ENCODE measurements around the gene TMTC4.

Gene TMTC4

DNA sequence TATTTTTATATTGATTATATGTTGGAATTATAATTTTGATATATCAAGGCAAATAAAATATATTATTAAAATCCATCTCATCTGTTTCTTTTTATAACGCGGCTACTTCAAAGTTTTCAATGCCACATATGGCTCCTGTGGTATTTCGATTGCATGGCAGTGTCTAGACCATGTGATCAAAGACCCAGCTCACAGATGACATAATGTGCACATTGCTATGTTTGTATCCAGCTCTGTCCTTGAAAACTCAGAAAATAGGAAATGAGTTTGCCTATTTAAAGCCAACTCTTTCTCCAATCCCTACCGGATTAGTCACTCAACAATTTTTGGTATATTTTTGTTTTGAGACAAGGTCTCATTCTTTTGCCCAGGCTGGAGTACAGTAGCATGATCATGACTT, 26.2 kb downstream of the TMTC4 start:
- ChIA-PET POLR2A (no interaction called here), CTCF (interaction anchor here (0.9 to 2.0 kb wide), 5 partner anchors 9 to 480 kb away, joined by 3 to 8 read pairs (median 5); partner anchors contain the start of gene GGACT)
- H3K4me3 ChIP-seq (ENCODE audit: low read depth, low read length) = no peak overlapping the region
- DNase-seq (ENCODE audit: low read depth, low spot score) = no peak
- TF ChIP-seq, protein P1, sequence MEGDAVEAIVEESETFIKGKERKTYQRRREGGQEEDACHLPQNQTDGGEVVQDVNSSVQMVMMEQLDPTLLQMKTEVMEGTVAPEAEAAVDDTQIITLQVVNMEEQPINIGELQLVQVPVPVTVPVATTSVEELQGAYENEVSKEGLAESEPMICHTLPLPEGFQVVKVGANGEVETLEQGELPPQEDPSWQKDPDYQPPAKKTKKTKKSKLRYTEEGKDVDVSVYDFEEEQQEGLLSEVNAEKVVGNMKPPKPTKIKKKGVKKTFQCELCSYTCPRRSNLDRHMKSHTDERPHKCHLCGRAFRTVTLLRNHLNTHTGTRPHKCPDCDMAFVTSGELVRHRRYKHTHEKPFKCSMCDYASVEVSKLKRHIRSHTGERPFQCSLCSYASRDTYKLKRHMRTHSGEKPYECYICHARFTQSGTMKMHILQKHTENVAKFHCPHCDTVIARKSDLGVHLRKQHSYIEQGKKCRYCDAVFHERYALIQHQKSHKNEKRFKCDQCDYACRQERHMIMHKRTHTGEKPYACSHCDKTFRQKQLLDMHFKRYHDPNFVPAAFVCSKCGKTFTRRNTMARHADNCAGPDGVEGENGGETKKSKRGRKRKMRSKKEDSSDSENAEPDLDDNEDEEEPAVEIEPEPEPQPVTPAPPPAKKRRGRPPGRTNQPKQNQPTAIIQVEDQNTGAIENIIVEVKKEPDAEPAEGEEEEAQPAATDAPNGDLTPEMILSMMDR (IDR thresholded peaks at IDR 0.05; ENCODE audit: insufficient read depth, low read length, missing control alignments) = no peak

DNA sequence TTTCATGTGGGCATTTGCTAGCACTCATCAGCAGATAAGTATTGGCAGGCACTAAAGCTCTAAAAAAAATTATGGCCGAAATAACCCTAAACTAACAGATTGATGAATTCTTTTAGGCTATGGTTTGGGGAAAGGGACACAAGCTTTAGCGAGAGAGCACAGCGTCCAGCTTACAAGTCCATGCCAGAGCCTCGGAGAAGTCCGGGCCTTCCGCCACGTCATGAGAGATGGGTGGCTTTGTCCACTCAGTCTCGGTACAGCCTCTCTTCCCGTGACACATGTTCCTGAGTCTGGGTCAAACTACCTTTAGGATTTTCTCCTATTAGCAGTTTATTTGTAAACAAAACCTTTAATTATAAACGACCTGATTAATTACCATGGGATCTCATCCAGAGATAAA, 27.7 kb downstream of the TMTC4 start:
- DNase-seq (ENCODE audit: low read depth, low spot score) = no peak
- CTCF ChIA-PET = interaction anchor here (0.8 to 2.0 kb wide), 12 partner anchors 9 to 480 kb away, joined by 3 to 9 read pairs (median 4); no protein-coding TSS in a partner anchor
- POLR2A ChIA-PET = no interaction called here
- H3K4me3 ChIP-seq (ENCODE audit: low read depth, low read length) = no peak overlapping the region
- TF ChIP-seq, protein P1 (IDR thresholded peaks at IDR 0.05; ENCODE audit: insufficient read depth, low read length, missing control alignments) = no peak

DNA sequence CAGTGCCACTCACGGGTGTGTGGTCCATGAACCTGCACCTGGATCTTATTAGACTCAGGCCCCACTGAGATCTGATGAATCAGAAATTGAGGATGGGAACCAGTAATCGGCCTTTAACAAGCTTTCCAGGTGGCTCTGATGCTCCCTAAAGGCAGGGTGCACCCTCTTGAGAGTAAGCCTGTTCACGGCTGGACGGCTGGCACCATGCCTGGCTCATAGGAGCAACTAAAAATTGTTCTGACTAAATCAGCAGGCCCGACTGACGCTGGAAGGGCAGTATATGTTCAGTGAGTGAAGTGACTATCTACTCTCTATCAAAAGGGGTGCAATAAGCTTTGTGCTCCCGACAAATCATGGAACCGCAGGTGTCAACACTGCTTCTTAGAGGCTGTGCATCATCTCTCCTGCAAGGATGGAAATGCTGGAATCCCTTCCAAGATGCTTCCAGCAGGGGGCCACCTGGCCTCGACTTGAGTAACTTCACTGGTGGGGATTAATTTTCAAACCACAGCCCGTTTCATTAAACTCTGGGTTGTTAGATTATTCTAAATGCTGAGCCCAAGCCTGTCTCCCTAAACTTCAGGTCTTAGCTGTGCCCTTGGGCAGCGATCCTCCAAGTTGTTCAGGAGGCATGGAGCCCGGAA, 28.4 kb downstream of the TMTC4 start:
- ChIA-PET CTCF (interaction anchor here (0.8 to 2.0 kb wide), 12 partner anchors 9 to 481 kb away, joined by 3 to 9 read pairs (median 4); no protein-coding TSS in a partner anchor), POLR2A (no interaction called here)
- no peak for DNase-seq (ENCODE audit: low read depth, low spot score)
- TF ChIP-seq, protein P1 (IDR thresholded peaks at IDR 0.05; ENCODE audit: insufficient read depth, low read length, missing control alignments) = peak; percentile 53
- H3K4me3 ChIP-seq (ENCODE audit: low read depth, low read length) = no peak overlapping the region

DNA sequence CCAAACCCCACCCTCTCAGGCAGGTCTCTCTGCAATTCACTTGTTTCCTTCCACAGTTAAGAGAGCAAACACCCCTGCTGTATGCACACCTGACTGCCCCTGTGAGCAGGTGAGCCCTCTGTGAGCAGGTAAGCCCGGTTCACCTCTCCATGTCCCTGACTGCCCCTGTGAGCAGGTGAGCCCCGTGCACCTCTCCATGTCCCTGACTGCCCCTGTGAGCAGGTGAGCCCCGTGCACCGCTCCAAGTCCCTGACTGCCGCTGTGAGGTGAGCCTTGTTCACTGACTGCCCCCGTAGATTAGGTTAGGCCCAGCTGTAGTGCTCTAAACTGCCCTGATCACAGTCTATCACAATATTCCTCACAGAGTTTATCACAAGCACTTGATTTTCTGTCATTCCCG, 29.2 kb downstream of the TMTC4 start:
- TF ChIP-seq, protein P1 (IDR thresholded peaks at IDR 0.05; ENCODE audit: insufficient read depth, low read length, missing control alignments) = no peak
- no peak for DNase-seq (ENCODE audit: low read depth, low spot score)
- CTCF ChIA-PET = interaction anchor here (1.2 to 1.4 kb wide), 4 partner anchors 9 to 457 kb away, joined by 3 to 4 read pairs (median 4); no protein-coding TSS in a partner anchor
- POLR2A ChIA-PET = no interaction called here
- no peak overlapping the region for H3K4me3 ChIP-seq (ENCODE audit: low read depth, low read length)

DNA sequence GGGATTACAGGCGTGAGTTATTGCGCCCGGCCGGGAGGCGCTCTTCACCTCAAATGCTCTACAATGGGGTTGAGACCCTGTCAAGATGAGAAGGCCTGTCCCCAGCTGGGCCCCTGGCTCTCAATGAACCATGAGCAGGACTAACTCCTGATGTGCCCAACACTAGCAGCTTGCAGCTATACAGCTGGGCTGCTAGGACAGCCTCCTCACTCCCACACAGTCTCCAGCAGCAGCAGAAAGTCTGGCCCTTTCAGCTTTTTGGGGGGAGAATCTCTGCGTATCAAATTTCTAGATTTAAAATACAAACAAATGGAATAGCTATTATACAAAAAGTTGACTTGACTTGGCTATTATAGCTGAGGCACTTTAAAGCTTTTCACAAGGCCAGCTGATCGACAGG, 30.2 kb downstream of the TMTC4 start:
- ChIA-PET CTCF (interaction anchor here (1.3 to 1.4 kb wide), 2 partner anchors 8 to 19 kb away, joined by 3 read pairs; no protein-coding TSS in a partner anchor), POLR2A (no interaction called here)
- TF ChIP-seq, protein P1 (IDR thresholded peaks at IDR 0.05; ENCODE audit: insufficient read depth, low read length, missing control alignments) = no peak
- H3K4me3 ChIP-seq (ENCODE audit: low read depth, low read length) = no peak overlapping the region
- no peak for DNase-seq (ENCODE audit: low read depth, low spot score)

DNA sequence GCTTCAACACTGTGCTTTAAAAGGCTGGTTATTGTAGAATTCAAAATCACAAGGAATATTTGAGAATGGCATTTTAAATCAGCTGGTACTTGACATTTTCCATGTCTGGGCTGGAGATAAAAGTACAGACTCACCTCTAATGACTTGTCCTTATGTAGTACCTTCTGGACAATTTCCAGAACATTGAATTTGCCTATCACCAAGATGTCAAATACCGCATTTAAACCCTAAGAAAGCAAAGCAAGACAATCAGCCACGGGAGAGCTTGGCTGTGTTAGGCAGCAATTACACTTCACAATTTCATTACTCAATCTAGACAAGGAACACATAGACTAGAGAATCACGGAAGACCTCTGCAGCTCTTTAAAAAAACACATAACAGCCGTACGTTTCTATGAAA, 36.8 kb downstream of the TMTC4 start:
- DNase-seq (ENCODE audit: low read depth, low spot score) = no peak
- ChIA-PET CTCF (interaction anchor here (1.6 kb wide), 1 partner anchor 9 kb away, joined by 9 read pairs; no protein-coding TSS in a partner anchor), POLR2A (no interaction called here)
- no peak overlapping the region for H3K4me3 ChIP-seq (ENCODE audit: low read depth, low read length)
- TF ChIP-seq, protein P1 (IDR thresholded peaks at IDR 0.05; ENCODE audit: insufficient read depth, low read length, missing control alignments) = no peak

Data from AG04449 (cell line).